ENCODE measurements around the gene SKOR1.

The SKOR1 gene

DNA sequence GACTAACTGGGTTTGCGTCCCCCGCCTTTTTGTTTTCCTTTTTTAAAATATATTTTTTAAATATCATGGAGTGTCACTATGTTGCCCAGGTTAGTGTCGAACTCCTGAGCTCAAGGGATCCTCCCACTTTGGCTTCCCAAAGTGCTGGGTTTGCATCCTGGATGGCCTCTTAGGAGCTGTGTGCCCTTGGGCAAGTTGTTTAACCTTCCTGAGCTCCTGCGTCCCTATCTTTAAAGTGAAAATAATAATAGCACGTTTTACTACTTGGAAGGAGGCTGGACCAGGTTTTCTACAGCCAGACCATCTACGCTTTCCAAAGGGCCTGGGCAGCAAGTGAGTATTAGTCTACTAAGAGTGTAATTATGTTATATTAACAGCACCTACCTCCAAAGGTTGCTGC lies 58.7 kb downstream of the SKOR1 start:
- DNase-seq (ENCODE audit: low read depth), result no peak

More for the DNA sequence above, 58.7 kb downstream of the SKOR1 start:
- TF ChIP-seq, protein P1, sequence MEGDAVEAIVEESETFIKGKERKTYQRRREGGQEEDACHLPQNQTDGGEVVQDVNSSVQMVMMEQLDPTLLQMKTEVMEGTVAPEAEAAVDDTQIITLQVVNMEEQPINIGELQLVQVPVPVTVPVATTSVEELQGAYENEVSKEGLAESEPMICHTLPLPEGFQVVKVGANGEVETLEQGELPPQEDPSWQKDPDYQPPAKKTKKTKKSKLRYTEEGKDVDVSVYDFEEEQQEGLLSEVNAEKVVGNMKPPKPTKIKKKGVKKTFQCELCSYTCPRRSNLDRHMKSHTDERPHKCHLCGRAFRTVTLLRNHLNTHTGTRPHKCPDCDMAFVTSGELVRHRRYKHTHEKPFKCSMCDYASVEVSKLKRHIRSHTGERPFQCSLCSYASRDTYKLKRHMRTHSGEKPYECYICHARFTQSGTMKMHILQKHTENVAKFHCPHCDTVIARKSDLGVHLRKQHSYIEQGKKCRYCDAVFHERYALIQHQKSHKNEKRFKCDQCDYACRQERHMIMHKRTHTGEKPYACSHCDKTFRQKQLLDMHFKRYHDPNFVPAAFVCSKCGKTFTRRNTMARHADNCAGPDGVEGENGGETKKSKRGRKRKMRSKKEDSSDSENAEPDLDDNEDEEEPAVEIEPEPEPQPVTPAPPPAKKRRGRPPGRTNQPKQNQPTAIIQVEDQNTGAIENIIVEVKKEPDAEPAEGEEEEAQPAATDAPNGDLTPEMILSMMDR (IDR thresholded peaks at IDR 0.05; ENCODE audit: control insufficient read depth, extremely low read depth, insufficient read depth), result no peak
- no peak overlapping the region for H3K4me3 ChIP-seq (ENCODE audit: low read depth, low read length)
